Activated naive CD4-positive, alpha-beta T cell treated with Interleukin-2 at 50 U/mL for 16 hours (primary cell): ENCODE measurements around the gene KLHL34.

ENCODE experiments used
- DNase-seq: peaks from one replicate; pipeline ENCODE4 v3.0.0-alpha.2; 2020

The KLHL34 gene

GRCh38 chrX:21645886-21646285 is 12.2 kb downstream of the KLHL34 start:
- DNase-seq = no peak

- DNase-seq = no peak
Observed at GRCh38 chrX:21645431-21645830, 12.7 kb downstream of the KLHL34 start.

GRCh38 chrX:21639775-21640174 is 18.4 kb downstream of the KLHL34 start:
- DNase-seq = no peak

- DNase-seq = no peak
Observed at GRCh38 chrX:21638311-21638710, 19.8 kb downstream of the KLHL34 start.

GRCh38 chrX:21632027-21632426 is 26.1 kb downstream of the KLHL34 start:
- no peak for DNase-seq

- DNase-seq = no peak
Observed at GRCh38 chrX:21623778-21624501, 34.2 kb downstream of the KLHL34 start.

- no peak for DNase-seq
Observed at GRCh38 chrX:21620234-21620633, 37.9 kb downstream of the KLHL34 start.

GRCh38 chrX:21616386-21616785 is 41.7 kb downstream of the KLHL34 start:
- no peak for DNase-seq

- no peak for DNase-seq
Observed at GRCh38 chrX:21612154-21612553, 46.0 kb downstream of the KLHL34 start.

GRCh38 chrX:21610168-21610567 is 48.0 kb downstream of the KLHL34 start:
- no peak for DNase-seq

GRCh38 chrX:21606002-21606401 is 52.1 kb downstream of the KLHL34 start:
- no peak for DNase-seq
